Astrocyte (in vitro differentiated cells and primary cell): ENCODE results near the gene GON4L. TPM values are rescaled to one million over a fixed set of nuclear protein-coding genes. Genes with fewer than 3 reads are reported as not detected.

Experiments
- DNase-seq: peaks from one replicate; pipeline ENCODE4 v3.0.0-alpha.2; 2010; ENCODE audit warnings: low read depth
- FAIRE-seq: peaks from 2 replicates; lab custom pipeline; 2011; peaks lifted over from hg19 to GRCh38; lab: Jason Lieb, UNC
- H2AFZ ChIP-seq: 2 replicates; pipeline ENCODE4 v1.6.0; 2012; ENCODE audit warnings: low read depth, low read length, inconsistent platforms
- H3K27ac ChIP-seq: 2 replicates; pipeline ENCODE4 v1.5.1; 2011; ENCODE audit warnings: low read depth, low read length, inconsistent platforms
- H3K27me3 ChIP-seq: 2 replicates; pipeline ENCODE4 v1.6.0; 2011; ENCODE audit warnings: low read length, inconsistent platforms; ENCODE audit not compliant: insufficient read depth
- H3K36me3 ChIP-seq: 2 replicates; pipeline ENCODE4 v1.5.1; 2011; ENCODE audit warnings: low read length, inconsistent platforms; ENCODE audit not compliant: insufficient read depth
- H3K4me1 ChIP-seq: 2 replicates; pipeline ENCODE4 v1.5.1; 2011; ENCODE audit warnings: low read length, inconsistent platforms; ENCODE audit not compliant: insufficient read depth
- H3K4me2 ChIP-seq: 2 replicates; pipeline ENCODE4 v1.6.0; 2012; ENCODE audit warnings: low read length, inconsistent platforms
- H3K4me3 ChIP-seq: 2 replicates; pipeline ENCODE4 v1.5.1; 2011; ENCODE audit warnings: low read depth, mild to moderate bottlenecking, low read length, inconsistent platforms; ENCODE audit not compliant: insufficient read depth
- H3K79me2 ChIP-seq: 2 replicates; pipeline ENCODE4 v1.6.0; 2012; ENCODE audit warnings: mild to moderate bottlenecking, low read length, inconsistent platforms; ENCODE audit not compliant: insufficient read depth
- H3K9ac ChIP-seq: 2 replicates; pipeline ENCODE4 v1.6.0; 2012; ENCODE audit warnings: mild to moderate bottlenecking, low read length, inconsistent platforms
- H3K9me3 ChIP-seq: 2 replicates; pipeline ENCODE4 v1.5.1; 2012; ENCODE audit warnings: low read depth, mild to moderate bottlenecking, low read length, inconsistent platforms; ENCODE audit not compliant: insufficient read depth
- H4K20me1 ChIP-seq: 2 replicates; pipeline ENCODE4 v1.6.0; 2012; ENCODE audit warnings: low read length, inconsistent platforms; ENCODE audit not compliant: insufficient read depth
- H3K27ac Mint-ChIP-seq: one replicate; pipeline ENCODE4 v1.8.0; 2021; ENCODE audit warnings: mild to moderate bottlenecking, mixed read lengths; ENCODE audit not compliant: unreplicated experiment
- H3K27me3 Mint-ChIP-seq: one replicate; pipeline ENCODE4 v1.8.0; 2021; ENCODE audit warnings: low read depth, mixed read lengths; ENCODE audit not compliant: unreplicated experiment
- H3K36me3 Mint-ChIP-seq: one replicate; pipeline ENCODE4 v1.8.0; 2021; ENCODE audit warnings: low read depth, mixed read lengths; ENCODE audit not compliant: unreplicated experiment
- H3K4me1 Mint-ChIP-seq: one replicate; pipeline ENCODE4 v1.8.0; 2021; ENCODE audit warnings: low read depth, mixed read lengths; ENCODE audit not compliant: unreplicated experiment
- H3K4me3 Mint-ChIP-seq: one replicate; pipeline ENCODE4 v1.8.0; 2021; ENCODE audit warnings: mild to moderate bottlenecking, moderate library complexity, mixed read lengths; ENCODE audit not compliant: unreplicated experiment
- H3K9me3 Mint-ChIP-seq: one replicate; pipeline ENCODE4 v1.8.0; 2021; ENCODE audit warnings: mild to moderate bottlenecking, mixed read lengths; ENCODE audit not compliant: unreplicated experiment
- CTCF ChIP-seq: IDR thresholded peaks from 2 replicates; pipeline ENCODE4 v1.5.1; 2011; ENCODE audit warnings: low read depth, mild to moderate bottlenecking, inconsistent platforms, low read length, moderate library complexity; ENCODE audit not compliant: insufficient read depth
- EZH2 ChIP-seq: IDR thresholded peaks from 2 replicates; pipeline ENCODE4 v1.6.1; 2012; ENCODE audit warnings: mild to moderate bottlenecking, low read length, inconsistent platforms; ENCODE audit not compliant: insufficient read depth
- total RNA-seq: library from RNA; stranded (reverse); gene quantifications from 2 replicates; pipeline ENCODE4 v1.2.1, GENCODE V29; 2021

GON4L gene
- total RNA-seq, 1 donor from 2014 or later = 52.8 TPM

- Histone ChIP-seq H2AFZ (no peak overlapping the region), H3K9me3 (no peaks in the 10 kb centered on the region), H3K4me1 (no peaks in the 10 kb centered on the region), H3K27me3 (no peaks in the 10 kb centered on the region), H3K4me2 (no peak overlapping the region), H3K27ac (no peak overlapping the region), H3K4me3 (no peak overlapping the region), H3K9ac (no peak overlapping the region), H3K79me2 (no peaks in the 10 kb centered on the region), H3K36me3 (peaks cover 18% of the 10 kb centered on the region), H4K20me1 (no peaks in the 10 kb centered on the region)
- no peaks in the 10 kb centered on the region for H3K4me1 Mint-ChIP-seq
- H3K27ac Mint-ChIP-seq = no peak overlapping the region
- no peaks in the 10 kb centered on the region for H3K9me3 Mint-ChIP-seq
- TF ChIP-seq EZH2 (no peak), CTCF (no peak)
- no peak for DNase-seq
- no peaks in the 10 kb centered on the region for H3K27me3 Mint-ChIP-seq
- peaks cover 9% of the 10 kb centered on the region for H3K36me3 Mint-ChIP-seq
- no peak overlapping the region for H3K4me3 Mint-ChIP-seq
- no peak for FAIRE-seq
Observed at GRCh38 chr1:155794605-155795245, 62.3 kb downstream of the GON4L start.

GRCh38 chr1:155793213-155793612 is 63.8 kb downstream of the GON4L start:
- no peak overlapping the region for H3K4me2 ChIP-seq
- no peak overlapping the region for H3K4me3 ChIP-seq
- H3K27me3 Mint-ChIP-seq = no peaks in the 10 kb centered on the region
- no peak overlapping the region for H3K9ac ChIP-seq
- H3K36me3 Mint-ChIP-seq = peaks cover 4% of the 10 kb centered on the region
- H3K4me3 Mint-ChIP-seq = no peak overlapping the region
- DNase-seq (no peak), FAIRE-seq (no peak)
- H3K27ac ChIP-seq = no peak overlapping the region
- H3K36me3 ChIP-seq = peaks cover 21% of the 10 kb centered on the region
- H4K20me1 ChIP-seq = no peaks in the 10 kb centered on the region
- H3K9me3 ChIP-seq = no peaks in the 10 kb centered on the region
- H3K4me1 ChIP-seq = no peaks in the 10 kb centered on the region
- no peaks in the 10 kb centered on the region for H3K27me3 ChIP-seq
- H3K4me1 Mint-ChIP-seq = no peaks in the 10 kb centered on the region
- H3K79me2 ChIP-seq = no peaks in the 10 kb centered on the region
- H3K9me3 Mint-ChIP-seq = no peaks in the 10 kb centered on the region
- no peak for TF ChIP-seq CTCF
- no peak for TF ChIP-seq EZH2
- no peak overlapping the region for H3K27ac Mint-ChIP-seq
- H2AFZ ChIP-seq = no peak overlapping the region

GRCh38 chr1:155777582-155777981 is 79.4 kb downstream of the GON4L start:
- Histone ChIP-seq H3K9me3 (no peaks in the 10 kb centered on the region), H2AFZ (no peak overlapping the region), H3K27ac (no peak overlapping the region), H4K20me1 (no peaks in the 10 kb centered on the region), H3K4me1 (no peaks in the 10 kb centered on the region), H3K4me2 (no peak overlapping the region), H3K9ac (no peak overlapping the region), H3K79me2 (no peaks in the 10 kb centered on the region), H3K36me3 (peaks cover 33% of the 10 kb centered on the region), H3K27me3 (no peaks in the 10 kb centered on the region), H3K4me3 (no peak overlapping the region)
- no peaks in the 10 kb centered on the region for H3K27me3 Mint-ChIP-seq
- peaks cover 7% of the 10 kb centered on the region for H3K4me1 Mint-ChIP-seq
- peaks cover 19% of the 10 kb centered on the region for H3K36me3 Mint-ChIP-seq
- no peak overlapping the region for H3K27ac Mint-ChIP-seq
- TF ChIP-seq CTCF = no peak
- TF ChIP-seq EZH2 = no peak
- DNase-seq = no peak
- no peaks in the 10 kb centered on the region for H3K9me3 Mint-ChIP-seq
- H3K4me3 Mint-ChIP-seq = no peak overlapping the region
- FAIRE-seq = no peak
